Neural progenitor cell (in vitro differentiated cells): Measurements from ENCODE around the gene COTL1. TPM values are rescaled to one million over a fixed set of nuclear protein-coding genes. Genes with fewer than 3 reads are reported as not detected.

Experiments
- DNase-seq: peaks from one replicate; pipeline ENCODE4 v3.0.0-alpha.2; 2016; ENCODE audit warnings: low spot score
- H2AFZ ChIP-seq: fragments of 200-600 bp; sonication (generic); replicated peaks from 2 replicates; pipeline ENCODE4 v1.6.1; 2016; ENCODE audit warnings: antibody characterized with exemption
- H3F3A ChIP-seq: fragments of 200-600 bp; sonication (generic); 2 replicates; pipeline ENCODE4 v1.6.1; 2016; ENCODE audit warnings: antibody characterized with exemption, low read depth
- H3K27ac ChIP-seq: fragments of 200-600 bp; sonication (generic); 2 replicates; pipeline ENCODE4 v1.5.1; 2016; ENCODE audit warnings: mild to moderate bottlenecking
- H3K27me3 ChIP-seq: fragments of 200-600 bp; sonication (generic); 2 replicates; pipeline ENCODE4 v1.6.1; 2016; ENCODE audit warnings: mild to moderate bottlenecking, moderate library complexity
- H3K36me3 ChIP-seq: fragments of 200-600 bp; sonication (generic); 2 replicates; pipeline ENCODE4 v1.5.1; 2016
- H3K4me1 ChIP-seq: fragments of 200-600 bp; sonication (generic); 2 replicates; pipeline ENCODE4 v1.6.1; 2016; ENCODE audit warnings: mixed run types
- H3K4me2 ChIP-seq: fragments of 200-600 bp; sonication (generic); 2 replicates; pipeline ENCODE4 v1.6.1; 2016
- H3K4me3 ChIP-seq: fragments of 200-600 bp; sonication (generic); 2 replicates; pipeline ENCODE4 v1.5.1; 2016
- H3K79me2 ChIP-seq: fragments of 200-600 bp; sonication (generic); 2 replicates; pipeline ENCODE4 v1.6.1; 2016; ENCODE audit warnings: low read depth
- H3K9ac ChIP-seq: fragments of 200-600 bp; sonication (generic); 2 replicates; pipeline ENCODE4 v1.6.1; 2016
- H3K9me3 ChIP-seq: fragments of 200-600 bp; sonication (generic); 2 replicates; pipeline ENCODE4 v1.5.1; 2016; ENCODE audit warnings: low read depth
- H4K20me1 ChIP-seq: fragments of 200-600 bp; sonication (generic); 2 replicates; pipeline ENCODE4 v1.6.1; 2016; ENCODE audit warnings: low read depth
- H3K27ac Mint-ChIP-seq: 3 replicates; pipeline ENCODE4 v1.8.0; 2021; ENCODE audit warnings: mixed read lengths
- H3K27me3 Mint-ChIP-seq: 2 replicates; pipeline ENCODE4 v1.8.0; 2022; ENCODE audit warnings: low read depth, mild to moderate bottlenecking, inconsistent platforms, moderate library complexity, mixed read lengths; ENCODE audit not compliant: insufficient read depth
- H3K36me3 Mint-ChIP-seq: 3 replicates; pipeline ENCODE4 v1.8.0; 2021; ENCODE audit warnings: mixed read lengths
- H3K4me1 Mint-ChIP-seq: 3 replicates; pipeline ENCODE4 v1.8.0; 2021; ENCODE audit warnings: mixed read lengths
- H3K4me3 Mint-ChIP-seq: 3 replicates; pipeline ENCODE4 v1.8.0; 2021; ENCODE audit warnings: mild to moderate bottlenecking, moderate library complexity, mixed read lengths
- H3K9me3 Mint-ChIP-seq: 3 replicates; pipeline ENCODE4 v1.8.0; 2020; ENCODE audit warnings: mixed read lengths
- EZH2 ChIP-seq: fragments of 200-600 bp; sonication (generic); IDR thresholded peaks from 2 replicates; pipeline ENCODE4 v1.6.1; 2017; ENCODE audit warnings: antibody characterized with exemption, mild to moderate bottlenecking, moderate library complexity
- EZH2phosphoT487 ChIP-seq: fragments of 200-600 bp; sonication (generic); IDR thresholded peaks from 2 replicates; pipeline ENCODE4 v1.6.1; 2017; ENCODE audit warnings: antibody characterized with exemption
- total RNA-seq: library from RNA; depleted of rRNA; stranded (reverse); fragments of >200 nt; gene quantifications from 2 replicates; pipeline ENCODE4 v1.2.3, GENCODE V29; 2015; ENCODE audit warnings: low replicate concordance
- TF ChIP-seq, protein P1 (sequence below): fragments of 200-600 bp; sonication (generic); IDR thresholded peaks from 2 replicates; pipeline ENCODE4 v1.5.1; 2017; ENCODE audit warnings: antibody characterized with exemption, mild to moderate bottlenecking

COTL1 gene
- total RNA-seq, 1 donor from 2014 or later, result 46.9 TPM

DNA sequence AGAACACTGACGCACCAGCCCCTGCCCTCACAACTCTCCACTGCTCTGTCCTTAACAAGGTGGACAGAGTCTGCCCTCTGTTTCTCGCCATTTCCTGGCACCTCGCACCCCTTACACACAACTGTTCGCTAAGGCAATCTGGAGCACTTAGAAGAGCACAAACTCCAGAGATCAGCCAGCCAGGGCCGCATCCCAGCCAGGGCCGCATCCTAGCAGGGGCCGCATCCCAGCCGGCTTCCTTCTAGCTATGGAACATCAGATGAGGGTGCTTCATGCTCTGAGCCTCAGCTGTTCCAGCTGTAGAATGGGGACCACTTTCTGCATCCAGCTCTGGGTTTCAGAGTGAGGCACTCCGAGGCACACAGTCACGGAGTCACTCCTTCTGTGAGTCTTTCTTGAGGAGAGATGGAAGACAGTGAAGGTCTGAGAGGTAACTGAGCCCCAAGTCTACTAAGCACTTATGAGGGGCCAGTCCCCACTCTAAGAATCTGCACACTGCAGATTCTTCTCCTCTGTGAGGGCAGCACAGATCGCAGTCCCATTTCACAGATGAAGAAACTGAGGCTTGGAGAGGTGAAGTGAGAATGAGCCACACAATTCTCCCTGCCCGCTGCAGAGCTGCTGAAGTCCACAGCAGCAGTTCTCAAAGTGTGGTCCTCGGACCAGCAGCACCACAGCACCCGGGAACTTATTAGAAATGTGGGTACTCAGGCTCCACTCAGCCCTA is 20.9 kb downstream of the COTL1 start:
- no peak overlapping the region for H3K27ac ChIP-seq
- no peak overlapping the region for H2AFZ ChIP-seq
- H3K27ac Mint-ChIP-seq, result peak overlapping the region; percentile 89
- H3K4me1 ChIP-seq, result peaks cover 41% of the 10 kb centered on the region
- H3K27me3 Mint-ChIP-seq, result peaks cover 5% of the 10 kb centered on the region
- H3K4me1 Mint-ChIP-seq, result peaks cover 82% of the 10 kb centered on the region
- H3F3A ChIP-seq, result peaks cover 45% of the 10 kb centered on the region
- no peak overlapping the region for H3K4me3 Mint-ChIP-seq
- H3K36me3 ChIP-seq, result no peaks in the 10 kb centered on the region
- H3K9me3 Mint-ChIP-seq, result peaks cover 4% of the 10 kb centered on the region
- H3K36me3 Mint-ChIP-seq, result peaks cover 26% of the 10 kb centered on the region
- no peak overlapping the region for H3K9ac ChIP-seq
- TF ChIP-seq EZH2 (no peak), EZH2phosphoT487 (no peak)
- TF ChIP-seq, protein P1, sequence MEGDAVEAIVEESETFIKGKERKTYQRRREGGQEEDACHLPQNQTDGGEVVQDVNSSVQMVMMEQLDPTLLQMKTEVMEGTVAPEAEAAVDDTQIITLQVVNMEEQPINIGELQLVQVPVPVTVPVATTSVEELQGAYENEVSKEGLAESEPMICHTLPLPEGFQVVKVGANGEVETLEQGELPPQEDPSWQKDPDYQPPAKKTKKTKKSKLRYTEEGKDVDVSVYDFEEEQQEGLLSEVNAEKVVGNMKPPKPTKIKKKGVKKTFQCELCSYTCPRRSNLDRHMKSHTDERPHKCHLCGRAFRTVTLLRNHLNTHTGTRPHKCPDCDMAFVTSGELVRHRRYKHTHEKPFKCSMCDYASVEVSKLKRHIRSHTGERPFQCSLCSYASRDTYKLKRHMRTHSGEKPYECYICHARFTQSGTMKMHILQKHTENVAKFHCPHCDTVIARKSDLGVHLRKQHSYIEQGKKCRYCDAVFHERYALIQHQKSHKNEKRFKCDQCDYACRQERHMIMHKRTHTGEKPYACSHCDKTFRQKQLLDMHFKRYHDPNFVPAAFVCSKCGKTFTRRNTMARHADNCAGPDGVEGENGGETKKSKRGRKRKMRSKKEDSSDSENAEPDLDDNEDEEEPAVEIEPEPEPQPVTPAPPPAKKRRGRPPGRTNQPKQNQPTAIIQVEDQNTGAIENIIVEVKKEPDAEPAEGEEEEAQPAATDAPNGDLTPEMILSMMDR, result no peak
- no peak for DNase-seq
- H3K79me2 ChIP-seq, result peaks cover 51% of the 10 kb centered on the region
- no peak overlapping the region for H3K4me2 ChIP-seq
- H3K27me3 ChIP-seq, result no peaks in the 10 kb centered on the region
- peaks cover 84% of the 10 kb centered on the region for H4K20me1 ChIP-seq
- H3K9me3 ChIP-seq, result no peaks in the 10 kb centered on the region
- H3K4me3 ChIP-seq, result no peak overlapping the region

DNA sequence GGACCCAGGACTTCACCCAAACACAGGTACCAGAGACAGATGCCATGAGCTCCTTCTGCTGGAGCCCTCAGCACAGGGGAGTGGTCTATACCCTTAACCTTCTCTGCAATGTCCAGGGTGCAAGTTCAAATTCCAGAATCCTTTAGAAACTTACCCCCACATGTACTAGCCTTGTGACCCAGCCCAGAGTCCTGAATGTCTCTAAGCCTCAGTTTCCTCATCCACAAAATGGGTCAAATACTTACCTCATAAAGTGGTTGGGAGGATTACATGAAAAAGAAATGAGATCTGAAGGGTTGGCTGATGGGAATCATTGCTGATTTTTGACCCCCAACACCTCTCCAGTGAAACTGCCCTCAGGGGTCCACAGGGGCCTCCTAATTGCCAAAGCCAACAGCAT is 21.7 kb downstream of the COTL1 start:
- Histone ChIP-seq H3K4me3 (no peak overlapping the region), H4K20me1 (peaks cover 76% of the 10 kb centered on the region), H3K4me2 (no peak overlapping the region), H3K27ac (no peak overlapping the region), H3K27me3 (no peaks in the 10 kb centered on the region), H3K9ac (no peak overlapping the region), H3F3A (peaks cover 37% of the 10 kb centered on the region), H3K36me3 (no peaks in the 10 kb centered on the region), H3K4me1 (peaks cover 40% of the 10 kb centered on the region), H3K79me2 (peaks cover 53% of the 10 kb centered on the region), H3K9me3 (no peaks in the 10 kb centered on the region), H2AFZ (no peak overlapping the region)
- Mint-ChIP-seq H3K27ac (no peak overlapping the region), H3K27me3 (peaks cover 8% of the 10 kb centered on the region), H3K36me3 (peaks cover 29% of the 10 kb centered on the region), H3K4me3 (no peak overlapping the region), H3K4me1 (peaks cover 74% of the 10 kb centered on the region), H3K9me3 (peaks cover 6% of the 10 kb centered on the region)
- no peak for DNase-seq
- TF ChIP-seq EZH2phosphoT487, result no peak
- no peak for TF ChIP-seq EZH2
- TF ChIP-seq, protein P1, result no peak

- no peak overlapping the region for H3K4me2 ChIP-seq
- peaks cover 65% of the 10 kb centered on the region for H4K20me1 ChIP-seq
- Mint-ChIP-seq H3K4me3 (no peak overlapping the region), H3K9me3 (peaks cover 6% of the 10 kb centered on the region), H3K27ac (peak overlapping the region; percentile 86), H3K36me3 (peaks cover 34% of the 10 kb centered on the region), H3K4me1 (peaks cover 63% of the 10 kb centered on the region), H3K27me3 (peaks cover 8% of the 10 kb centered on the region)
- peaks cover 53% of the 10 kb centered on the region for H3K79me2 ChIP-seq
- H3F3A ChIP-seq, result peaks cover 26% of the 10 kb centered on the region
- no peaks in the 10 kb centered on the region for H3K9me3 ChIP-seq
- H2AFZ ChIP-seq, result no peak overlapping the region
- TF ChIP-seq EZH2, result no peak
- TF ChIP-seq, protein P1, result no peak
- TF ChIP-seq EZH2phosphoT487, result no peak
- no peaks in the 10 kb centered on the region for H3K36me3 ChIP-seq
- no peaks in the 10 kb centered on the region for H3K27me3 ChIP-seq
- no peak for DNase-seq
- peaks cover 29% of the 10 kb centered on the region for H3K4me1 ChIP-seq
- no peak overlapping the region for H3K4me3 ChIP-seq
- no peak overlapping the region for H3K27ac ChIP-seq
- H3K9ac ChIP-seq, result no peak overlapping the region
These were observed 22.8 kb downstream of the COTL1 start for GRCh38 chr16:84595052-84595481.
